SK-N-SH (cell line): ENCODE measurements around the gene ZDHHC8. TPM values are rescaled to one million over a fixed set of nuclear protein-coding genes. Genes with fewer than 3 reads are reported as not detected.

Experiments used
- CTCF ChIA-PET: fragments of 300-600, 350-600 bp; formaldehyde crosslinking; extraction: SDS; loops from one replicate; lab custom pipeline; 2021; lab: Yijun Ruan, JAX
- POLR2A ChIA-PET: fragments of 350-600 bp; sonication (Branson Sonifier 250); formaldehyde crosslinking; extraction: SDS; loops from one replicate; lab custom pipeline; 2020; ENCODE audit warnings: antibody characterized with exemption, inconsistent platforms; lab: Yijun Ruan, JAX
- DNase-seq: peaks from one replicate; pipeline ENCODE4 v3.0.0; 2012
- H2AFZ ChIP-seq: fragments of 200-600 bp; sonication (generic); 2 replicates; pipeline ENCODE4 v1.8.1; 2016; ENCODE audit warnings: antibody characterized with exemption, mild to moderate bottlenecking, low read depth
- H3F3A ChIP-seq: fragments of 200-600 bp; sonication (generic); replicated peaks from 2 replicates; pipeline ENCODE3; 2016; ENCODE audit warnings: antibody characterized with exemption, mild to moderate bottlenecking; ENCODE audit not compliant: insufficient read depth
- H3K27ac ChIP-seq, 2 experiments: fragments of 200-500 bp in 1 of 2; fragments of 200-600 bp in 1 of 2; sonication (Bioruptor generic) in 1 of 2; sonication (generic), shearing (Covaris generic) in 1 of 2; 2 replicates each; pipeline versions ENCODE4 v1.5.1 to v1.6.1; 2014 to 2016; ENCODE audit warnings: low read depth in 2 of 2, inconsistent platforms in 1 of 2, low read length in 1 of 2, mild to moderate bottlenecking in 1 of 2, mixed read lengths in 1 of 2
- H3K27me3 ChIP-seq: fragments of 200-600 bp; sonication (generic), shearing (Covaris generic); 2 replicates; pipeline ENCODE4 v1.6.1; 2016; ENCODE audit warnings: mixed run types; ENCODE audit not compliant: insufficient read depth
- H3K36me3 ChIP-seq, 2 experiments: fragments of 200-500 bp in 1 of 2; fragments of 200-600 bp in 1 of 2; sonication (Bioruptor generic) in 1 of 2; sonication (generic) in 1 of 2; replicated peaks in 1 of 2; 2 replicates each; pipeline versions ENCODE3 to v1.5.1; 2014 to 2016; ENCODE audit warnings: low read length in 1 of 2, mild to moderate bottlenecking in 1 of 2; ENCODE audit not compliant: insufficient read depth in 2 of 2, control insufficient read depth in 1 of 2
- H3K4me1 ChIP-seq, 2 experiments: fragments of 200-500 bp in 1 of 2; fragments of 200-600 bp in 1 of 2; sonication (Bioruptor generic) in 1 of 2; sonication (generic), shearing (Covaris generic) in 1 of 2; 2 replicates each; pipeline versions ENCODE4 v1.5.1 to v1.6.1; 2014 to 2016; ENCODE audit warnings: low read depth in 1 of 2, low read length in 1 of 2, mixed run types in 1 of 2; ENCODE audit not compliant: insufficient read depth in 2 of 2, control insufficient read depth in 1 of 2
- H3K4me2 ChIP-seq: fragments of 200-600 bp; sonication (generic), shearing (Covaris generic); 2 replicates; pipeline ENCODE4 v1.6.1; 2017; ENCODE audit warnings: mixed run types
- H3K4me3 ChIP-seq, 2 experiments: fragments of 200-500 bp in 1 of 2; fragments of 200-600 bp in 1 of 2; sonication (Bioruptor generic) in 1 of 2; sonication (generic), shearing (Covaris generic) in 1 of 2; 2 replicates each; pipeline versions ENCODE4 v1.5.1 to v1.8.1; 2014 to 2016; ENCODE audit warnings: low read depth in 2 of 2, inconsistent platforms in 1 of 2, low read length in 1 of 2, mild to moderate bottlenecking in 1 of 2, mixed read lengths in 1 of 2, moderate library complexity in 1 of 2
- H3K79me2 ChIP-seq: fragments of 200-600 bp; sonication (generic); 2 replicates; pipeline ENCODE4 v1.8.1; 2017; ENCODE audit warnings: mild to moderate bottlenecking; ENCODE audit not compliant: insufficient read depth
- H3K9ac ChIP-seq: fragments of 200-600 bp; sonication (generic); 2 replicates; pipeline ENCODE4 v1.6.1; 2017; ENCODE audit warnings: mixed run types
- H3K9me2 ChIP-seq: fragments of 200-600 bp; sonication (generic); 2 replicates; pipeline ENCODE4 v1.6.1; 2017; ENCODE audit warnings: mixed run types
- H3K9me3 ChIP-seq: fragments of 200-600 bp; sonication (generic); 2 replicates; pipeline ENCODE4 v1.6.1; 2017; ENCODE audit warnings: mixed run types, mild to moderate bottlenecking, moderate library complexity
- H4K20me1 ChIP-seq: fragments of 200-600 bp; sonication (generic); 2 replicates; pipeline ENCODE4 v1.6.1; 2017; ENCODE audit warnings: mild to moderate bottlenecking, mixed run types; ENCODE audit not compliant: insufficient read depth
- CHD2 ChIP-seq: fragments of 150-350 bp; IDR thresholded peaks from 2 replicates; pipeline ENCODE4 v1.6.1; 2018; ENCODE audit warnings: low read length; ENCODE audit not compliant: partially characterized antibody
- EZH2phosphoT487 ChIP-seq: fragments of 200-600 bp; sonication (generic); IDR thresholded peaks from 2 replicates; pipeline ENCODE4 v1.6.1; 2017; ENCODE audit warnings: low read depth, mixed run types, mild to moderate bottlenecking, antibody characterized with exemption, moderate library complexity, borderline replicate concordance
- FOXJ3 ChIP-seq: sonication (generic); formaldehyde crosslinking; IDR thresholded peaks from 2 replicates; pipeline ENCODE4 v1.5.1; 2020; ENCODE audit warnings: mild to moderate bottlenecking, missing genetic modification reagents
- GATA2 ChIP-seq: sonication (generic); formaldehyde crosslinking; IDR thresholded peaks from 2 replicates; pipeline ENCODE4 v1.5.0; 2020; ENCODE audit warnings: mild to moderate bottlenecking, missing genetic modification reagents
- JUND ChIP-seq: IDR thresholded peaks from 2 replicates; pipeline ENCODE4 v1.4.0; 2012
- MXI1 ChIP-seq: IDR thresholded peaks from 2 replicates; pipeline ENCODE4 v1.6.1; 2012; ENCODE audit warnings: mild to moderate bottlenecking, low read depth, low read length, improper control_type of control experiment
- PBX3 ChIP-seq: IDR thresholded peaks from 2 replicates; pipeline ENCODE4; 2012
- REST ChIP-seq: IDR thresholded peaks from 2 replicates; pipeline ENCODE4 v1.6.1; 2012; ENCODE audit warnings: mild to moderate bottlenecking, low read depth, low read length, moderate library complexity
- RFX5 ChIP-seq: IDR thresholded peaks from 2 replicates; pipeline ENCODE4 v1.6.1; 2012; ENCODE audit warnings: mild to moderate bottlenecking, improper control_type of control experiment, low read length
- SIN3A ChIP-seq: IDR thresholded peaks from 2 replicates; pipeline ENCODE4 v1.6.1; 2012; ENCODE audit warnings: low read depth, mild to moderate bottlenecking, low read length, moderate library complexity, borderline replicate concordance
- SMC3 ChIP-seq: IDR thresholded peaks from 2 replicates; pipeline ENCODE4 v1.6.1; 2012; ENCODE audit warnings: low read depth, low read length, improper control_type of control experiment
- TAF1 ChIP-seq: IDR thresholded peaks from 2 replicates; pipeline ENCODE4 v1.6.1; 2012; ENCODE audit warnings: low read depth, mild to moderate bottlenecking, low read length, moderate library complexity, borderline replicate concordance
- TCF12 ChIP-seq: IDR thresholded peaks from 2 replicates; pipeline ENCODE4 v1.4.0; 2012
- USF2 ChIP-seq: fragments of 150-350 bp; IDR thresholded peaks from 2 replicates; pipeline ENCODE4 v1.6.1; 2017; ENCODE audit warnings: antibody characterized with exemption, low read length, low read depth, borderline replicate concordance
- YY1 ChIP-seq: IDR thresholded peaks from 2 replicates; pipeline ENCODE4 v1.4.0; 2012; ENCODE audit warnings: low read depth, mild to moderate bottlenecking
- WGBS: methylation state at CpG from one replicate; pipeline ENCODE4 v1.1.6; 2017; ENCODE audit warnings: low lambda C conversion rate; 5-methylcytosine and 5-hydroxymethylcytosine counted together
- polyA plus RNA-seq, 3 experiments: library from polyadenylated mRNA; depleted of rRNA; stranded (reverse); fragments of >200 nt; gene quantifications; 2 replicates each; pipeline ENCODE4 v1.2.3, GENCODE V29; 2012

ZDHHC8 gene
- polyA plus RNA-seq, 1 of the 3 experiments (the other 2 are of a cell fraction): 65.3 TPM

- Histone ChIP-seq H3F3A (no peaks in the 10 kb centered on the region), H3K9ac (no peak overlapping the region), H3K4me3 (no peak overlapping the region), H3K9me2 (no peaks in the 10 kb centered on the region), H3K27me3 (no peaks in the 10 kb centered on the region), H3K79me2 (peaks cover 5% of the 10 kb centered on the region; the same call in 1 of the 2 replicates), H3K4me2 (no peak overlapping the region), H3K36me3 (peaks cover 0 to 12% of the 10 kb centered on the region in 2 experiments), H2AFZ (no peak overlapping the region), H3K27ac (peak overlapping the region in 1 of 2 experiments; percentile 12; a peak in 1 of 4 replicates), H3K9me3 (no peaks in the 10 kb centered on the region), H4K20me1 (no peaks in the 10 kb centered on the region), H3K4me1 (peaks cover 0 to 19% of the 10 kb centered on the region in 2 experiments; a peak in 1 of 4 replicates)
- WGBS: 91% methylated on average over 7 of the region's 21 CpGs
- DNase-seq: peak; percentile 60
- ChIA-PET CTCF (interaction anchor here (1.0 kb wide), 1 partner anchor 9 kb away, joined by 3 read pairs; no protein-coding TSS in a partner anchor), POLR2A (no interaction called here)
- no peak for TF ChIP-seq MXI1
- no peak for TF ChIP-seq YY1
- TF ChIP-seq GATA2 (CRISPR knock-in tag): no peak
- TF ChIP-seq SMC3: no peak
- TF ChIP-seq PBX3: no peak
- TF ChIP-seq SIN3A: no peak
- TF ChIP-seq USF2: no peak
These were observed 14.2 kb downstream of the ZDHHC8 start for GRCh38 chr22:20145832-20146223.

- Histone ChIP-seq H3K9ac (no peak overlapping the region), H3K27me3 (no peaks in the 10 kb centered on the region), H3K9me2 (no peaks in the 10 kb centered on the region), H3K27ac (peak overlapping the region in 1 of 2 experiments; percentile 50; a peak in 1 of 4 replicates), H4K20me1 (no peaks in the 10 kb centered on the region), H3K79me2 (peaks cover 5% of the 10 kb centered on the region; the same call in 1 of the 2 replicates), H3K36me3 (peaks cover 0 to 7% of the 10 kb centered on the region in 2 experiments), H3K4me1 (peaks cover 0 to 19% of the 10 kb centered on the region in 2 experiments; a peak in 1 of 4 replicates), H3K4me2 (no peak overlapping the region), H3F3A (peaks cover 8% of the 10 kb centered on the region), H3K9me3 (no peaks in the 10 kb centered on the region), H2AFZ (no peak overlapping the region), H3K4me3 (no peak overlapping the region)
- DNase-seq: no peak
- ChIA-PET POLR2A (no interaction called here), CTCF (interaction anchor here (0.7 to 1.2 kb wide), 2 partner anchors 10 to 30 kb away, joined by 3 to 5 read pairs; partner anchors contain the start of gene RANBP1)
- no CpG with 5 or more reads among the region's 22 CpGs for WGBS
- TF ChIP-seq RFX5 (no peak), TCF12 (no peak), REST (no peak), EZH2phosphoT487 (no peak), FOXJ3 (no peak), CHD2 (no peak), JUND (no peak), TAF1 (no peak)
These were observed 15.2 kb downstream of the ZDHHC8 start for GRCh38 chr22:20146777-20147176.
